ENCODE data around the gene PELI1. TPM values are rescaled to one million over a fixed set of nuclear protein-coding genes. Genes with fewer than 3 reads are reported as not detected.

Gene PELI1
- total RNA-seq, 6 donors from 2014 or later = 18.5 to 57.3 (median 36.2) TPM

DNA sequence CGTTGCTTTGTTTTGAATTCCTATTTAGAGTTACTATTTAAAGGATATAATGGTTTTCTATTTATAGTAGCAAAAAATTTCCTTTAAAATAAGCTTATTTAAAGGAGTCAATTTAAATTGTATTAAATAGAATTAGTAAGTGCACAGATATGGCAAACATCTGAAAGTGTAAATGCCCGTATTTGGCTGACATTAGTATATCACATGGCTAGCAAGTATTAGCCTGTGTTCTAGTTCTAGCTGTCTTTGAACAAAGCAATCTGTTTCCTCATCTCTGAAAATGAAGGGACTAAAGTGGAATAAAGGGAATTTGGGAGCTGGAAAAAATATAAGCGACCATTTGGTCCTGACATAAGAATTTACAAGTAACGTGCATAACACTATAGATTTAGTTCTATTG lies 32.2 kb downstream of the PELI1 start:
- Histone ChIP-seq H3K27me3 (no peaks in the 10 kb centered on the region), H3K27ac (no peak overlapping the region), H3K9me3 (no peaks in the 10 kb centered on the region), H3K4me3 (no peak overlapping the region), H3K4me1 (peaks cover 52 to 62% (median 55%) of the 10 kb centered on the region in 4 donors), H3K36me3 (peaks cover 0 to 9% (median 5%) of the 10 kb centered on the region in 4 donors)
- ATAC-seq (ENCODE audit: low FRiP score in 2 of 2) = no peak
- DNase-seq = no peak
- 78 to 79% methylated on average over 4 of the region's 4 CpGs for WGBS, 2 donors
- TF ChIP-seq POLR2AphosphoS5 (IDR thresholded peaks at IDR 0.05) (no peak), EP300 (IDR thresholded peaks at IDR 0.05) (no peak), POLR2A (IDR thresholded peaks at IDR 0.05) (no peak)
- TF ChIP-seq, protein P1, sequence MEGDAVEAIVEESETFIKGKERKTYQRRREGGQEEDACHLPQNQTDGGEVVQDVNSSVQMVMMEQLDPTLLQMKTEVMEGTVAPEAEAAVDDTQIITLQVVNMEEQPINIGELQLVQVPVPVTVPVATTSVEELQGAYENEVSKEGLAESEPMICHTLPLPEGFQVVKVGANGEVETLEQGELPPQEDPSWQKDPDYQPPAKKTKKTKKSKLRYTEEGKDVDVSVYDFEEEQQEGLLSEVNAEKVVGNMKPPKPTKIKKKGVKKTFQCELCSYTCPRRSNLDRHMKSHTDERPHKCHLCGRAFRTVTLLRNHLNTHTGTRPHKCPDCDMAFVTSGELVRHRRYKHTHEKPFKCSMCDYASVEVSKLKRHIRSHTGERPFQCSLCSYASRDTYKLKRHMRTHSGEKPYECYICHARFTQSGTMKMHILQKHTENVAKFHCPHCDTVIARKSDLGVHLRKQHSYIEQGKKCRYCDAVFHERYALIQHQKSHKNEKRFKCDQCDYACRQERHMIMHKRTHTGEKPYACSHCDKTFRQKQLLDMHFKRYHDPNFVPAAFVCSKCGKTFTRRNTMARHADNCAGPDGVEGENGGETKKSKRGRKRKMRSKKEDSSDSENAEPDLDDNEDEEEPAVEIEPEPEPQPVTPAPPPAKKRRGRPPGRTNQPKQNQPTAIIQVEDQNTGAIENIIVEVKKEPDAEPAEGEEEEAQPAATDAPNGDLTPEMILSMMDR (IDR thresholded peaks at IDR 0.05) = no peak

DNA sequence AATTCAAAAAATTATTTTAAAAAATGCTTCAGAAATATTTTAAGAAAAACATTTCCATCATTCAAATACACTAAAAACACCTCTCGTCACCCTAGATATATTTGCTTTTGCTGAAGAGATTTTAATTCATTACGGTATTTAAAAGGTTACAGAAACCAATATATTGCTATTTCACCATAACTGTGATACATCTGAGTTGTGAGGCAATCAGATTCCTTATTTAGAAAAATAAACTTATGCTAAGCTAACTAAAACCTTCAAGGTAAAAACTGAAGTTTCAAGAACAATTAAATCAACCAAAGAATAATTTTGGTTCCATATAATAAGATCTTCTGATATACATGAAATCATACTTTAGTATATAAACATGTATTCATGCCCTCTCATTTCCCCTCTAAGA lies 32.8 kb downstream of the PELI1 start:
- Histone ChIP-seq H3K4me1 (peaks cover 46 to 60% (median 51%) of the 10 kb centered on the region in 4 donors), H3K36me3 (peaks cover 0 to 15% (median 8%) of the 10 kb centered on the region in 4 donors), H3K4me3 (no peak overlapping the region), H3K9me3 (no peaks in the 10 kb centered on the region), H3K27me3 (no peaks in the 10 kb centered on the region), H3K27ac (no peak overlapping the region)
- 84% methylated on average over 2 of the region's 2 CpGs for WGBS, 2 donors
- TF ChIP-seq, protein P1 (IDR thresholded peaks at IDR 0.05) = no peak
- no peak for TF ChIP-seq EP300 (IDR thresholded peaks at IDR 0.05)
- no peak for TF ChIP-seq POLR2AphosphoS5 (IDR thresholded peaks at IDR 0.05)
- no peak for TF ChIP-seq POLR2A (IDR thresholded peaks at IDR 0.05)
- DNase-seq = no peak
- ATAC-seq (ENCODE audit: low FRiP score in 2 of 2) = no peak

DNA sequence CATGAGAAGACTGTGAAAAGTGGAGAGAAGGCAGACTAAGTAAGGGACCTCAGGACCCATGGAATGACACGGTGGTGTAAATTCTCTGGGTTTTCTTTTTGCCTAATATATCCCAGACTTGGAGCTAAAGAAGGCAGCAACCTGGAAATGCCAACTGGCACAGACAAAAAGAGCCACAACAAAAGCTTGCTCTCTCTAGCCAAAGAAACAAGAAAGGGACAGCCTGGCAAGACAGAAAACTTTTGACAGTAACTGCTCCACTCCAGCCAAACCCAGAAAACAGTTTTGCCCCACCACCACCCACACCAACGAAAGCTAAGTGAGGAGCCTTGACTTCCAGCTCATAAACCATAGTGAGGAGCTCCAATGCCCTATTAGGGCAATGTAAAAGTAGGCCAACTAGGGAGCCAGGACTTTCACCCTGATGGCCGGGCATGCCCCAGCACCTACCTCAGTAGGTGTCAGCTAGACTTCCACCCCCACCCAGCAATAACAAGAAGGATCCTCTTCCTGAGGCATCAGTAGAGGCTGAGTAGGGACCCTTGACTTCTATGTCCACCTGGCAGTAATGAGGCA lies 35.5 kb downstream of the PELI1 start:
- Histone ChIP-seq H3K36me3 (peaks cover 0 to 34% (median 10%) of the 10 kb centered on the region in 4 donors), H3K4me3 (no peak overlapping the region), H3K27ac (no peak overlapping the region), H3K27me3 (no peaks in the 10 kb centered on the region), H3K9me3 (no peaks in the 10 kb centered on the region), H3K4me1 (peaks cover 31 to 55% (median 40%) of the 10 kb centered on the region in 4 donors)
- no peak for TF ChIP-seq POLR2AphosphoS5 (IDR thresholded peaks at IDR 0.05)
- TF ChIP-seq, protein P1 (IDR thresholded peaks at IDR 0.05) = no peak
- TF ChIP-seq EP300 (IDR thresholded peaks at IDR 0.05) = no peak
- TF ChIP-seq POLR2A (IDR thresholded peaks at IDR 0.05) = no peak
- DNase-seq = no peak
- no peak for ATAC-seq (ENCODE audit: low FRiP score in 2 of 2)
- WGBS, 2 donors = 75 to 88% methylated on average over 3 of the region's 3 CpGs

DNA sequence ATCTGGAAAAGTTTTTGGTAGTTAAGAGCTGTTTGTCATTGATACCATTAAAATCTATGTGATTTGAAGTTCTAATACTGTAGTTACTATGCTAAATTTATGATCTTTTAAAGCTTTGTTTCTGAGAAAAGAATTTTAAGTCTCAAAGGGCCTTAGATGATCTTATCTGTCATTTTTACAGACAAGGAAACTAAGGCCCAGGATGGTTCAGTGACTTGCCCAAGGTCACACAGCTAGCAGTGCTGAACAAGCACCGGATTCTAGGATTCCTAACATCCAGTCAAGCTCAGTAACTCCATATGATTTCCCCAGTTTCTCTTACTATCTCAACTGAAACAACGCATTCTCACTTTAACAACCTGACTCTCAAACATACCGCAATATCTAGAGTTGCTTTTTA lies 37.7 kb downstream of the PELI1 start:
- Histone ChIP-seq H3K27me3 (no peaks in the 10 kb centered on the region), H3K9me3 (no peaks in the 10 kb centered on the region), H3K27ac (peak overlapping the region in 1 of 4 donors; percentile 71), H3K36me3 (peaks cover 0 to 34% (median 10%) of the 10 kb centered on the region in 4 donors), H3K4me3 (no peak overlapping the region), H3K4me1 (peaks cover 13 to 35% (median 20%) of the 10 kb centered on the region in 4 donors)
- no peak for ATAC-seq (ENCODE audit: low FRiP score in 2 of 2)
- DNase-seq = no peak
- TF ChIP-seq POLR2A (IDR thresholded peaks at IDR 0.05) = no peak
- TF ChIP-seq EP300 (IDR thresholded peaks at IDR 0.05) = no peak
- TF ChIP-seq, protein P1 (IDR thresholded peaks at IDR 0.05) = no peak
- no peak for TF ChIP-seq POLR2AphosphoS5 (IDR thresholded peaks at IDR 0.05)
- 95 to 96% methylated on average over 3 of the region's 3 CpGs for WGBS, 2 donors

Measured in upper lobe of left lung (tissue), 6 donors.